Skeletal muscle satellite cell (primary cell): Measurements from ENCODE around the gene TPST1. TPM values are rescaled to one million over a fixed set of nuclear protein-coding genes. Genes with fewer than 3 reads are reported as not detected.
"Not testable (repeated sequence)": the region's sequence is repeated elsewhere in the genome, so short reads cannot be mapped to it uniquely, and the experiment has no call there.

Experiments used
- H3K27me3 ChIP-seq: 2 replicates; pipeline ENCODE4 v1.7.0; 2013; ENCODE audit warnings: low read length; ENCODE audit not compliant: control insufficient read depth, insufficient read depth
- H3K36me3 ChIP-seq: 2 replicates; pipeline ENCODE4 v1.7.0; 2013; ENCODE audit warnings: mild to moderate bottlenecking, control low read depth, low read length; ENCODE audit not compliant: insufficient read depth
- H3K4me1 ChIP-seq: 2 replicates; pipeline ENCODE4 v1.7.0; 2013; ENCODE audit warnings: low read length; ENCODE audit not compliant: control insufficient read depth, insufficient read depth
- H3K4me2 ChIP-seq: 2 replicates; pipeline ENCODE4 v1.7.0; 2013; ENCODE audit warnings: mild to moderate bottlenecking, low read length
- H3K4me3 ChIP-seq: 2 replicates; pipeline ENCODE4 v1.7.0; 2013; ENCODE audit warnings: low read length
- H3K9ac ChIP-seq: 2 replicates; pipeline ENCODE4 v1.7.0; 2013; ENCODE audit warnings: mild to moderate bottlenecking, low read depth, low read length, moderate library complexity
- H3K9me3 ChIP-seq: replicated peaks from 2 replicates; pipeline ENCODE4 v1.7.0; 2013; ENCODE audit warnings: mild to moderate bottlenecking, control low read depth, low read length
- small RNA-seq: library from RNA; depleted of rRNA; stranded (forward); fragments of <200 nt; gene quantifications from one replicate; pipeline ENCODE3, GENCODE V24; 2012

TPST1 gene

GRCh38 chr7:66399566-66399965 lies 194.4 kb downstream of the TPST1 start:
- Histone ChIP-seq H3K9me3 (no peaks in the 10 kb centered on the region), H3K36me3 (no peaks in the 10 kb centered on the region), H3K4me3 (no peak overlapping the region), H3K27me3 (no peaks in the 10 kb centered on the region), H3K9ac (no peak overlapping the region), H3K4me1 (peaks cover 18% of the 10 kb centered on the region), H3K4me2 (no peak overlapping the region)

GRCh38 chr7:66400400-66400799 lies 195.3 kb downstream of the TPST1 start:
- Histone ChIP-seq H3K9ac (no peak overlapping the region), H3K4me1 (peaks cover 15% of the 10 kb centered on the region), H3K9me3 (no peaks in the 10 kb centered on the region)

GRCh38 chr7:66401126-66401525 lies 196.0 kb downstream of the TPST1 start:
- not testable (repeated sequence) for H3K4me1 ChIP-seq

More at GRCh38 chr7:66400400-66400799, 195.3 kb downstream of the TPST1 start:
- no peak overlapping the region for H3K4me3 ChIP-seq
- H3K36me3 ChIP-seq, result no peaks in the 10 kb centered on the region
- no peak overlapping the region for H3K4me2 ChIP-seq
- no peaks in the 10 kb centered on the region for H3K27me3 ChIP-seq

GRCh38 chr7:66401932-66402331 lies 196.8 kb downstream of the TPST1 start:
- H3K4me2 ChIP-seq, result not testable (repeated sequence)

More at GRCh38 chr7:66401126-66401525, 196.0 kb downstream of the TPST1 start:
- H3K4me3 ChIP-seq, H3K36me3 ChIP-seq, H3K4me2 ChIP-seq, H3K27me3 ChIP-seq, H3K9me3 ChIP-seq, H3K9ac ChIP-seq: not testable (repeated sequence)

GRCh38 chr7:66403564-66403963 lies 198.4 kb downstream of the TPST1 start:
- H3K36me3 ChIP-seq, result no peaks in the 10 kb centered on the region
- no peak overlapping the region for H3K4me3 ChIP-seq
- no peak overlapping the region for H3K9ac ChIP-seq
- no peaks in the 10 kb centered on the region for H3K9me3 ChIP-seq
- H3K27me3 ChIP-seq, result no peaks in the 10 kb centered on the region
- H3K4me2 ChIP-seq, result no peak overlapping the region
- peaks cover 6% of the 10 kb centered on the region for H3K4me1 ChIP-seq

More at GRCh38 chr7:66401932-66402331, 196.8 kb downstream of the TPST1 start:
- H3K9ac ChIP-seq, H3K9me3 ChIP-seq, H3K27me3 ChIP-seq, H3K4me3 ChIP-seq, H3K4me1 ChIP-seq, H3K36me3 ChIP-seq: not testable (repeated sequence)

- Histone ChIP-seq H3K4me2 (no peak overlapping the region), H3K4me1 (peaks cover 7% of the 10 kb centered on the region), H3K27me3 (no peaks in the 10 kb centered on the region), H3K36me3 (no peaks in the 10 kb centered on the region), H3K9ac (no peak overlapping the region), H3K4me3 (no peak overlapping the region), H3K9me3 (no peaks in the 10 kb centered on the region)
Observed at GRCh38 chr7:66409493-66409892, 204.4 kb downstream of the TPST1 start.

Small RNAs within 50 kb of the gene (small RNA-seq; reads per million reads assigned to genes)
- not detected for gene RNU6-313P
